A549 (cell line): ENCODE measurements around the gene TMBIM1.

Experiments
- CEBPB ChIP-seq, 2 experiments: fragments of >200 bp in 1 of 2; sonication (Bioruptor Twin) in 1 of 2; formaldehyde crosslinking in 1 of 2; IDR thresholded peaks; 2 replicates each; pipeline ENCODE4 v1.6.1; 2012 to 2016
- EP300 ChIP-seq, 2 experiments: fragments of >200 bp; sonication (Bioruptor Twin); formaldehyde crosslinking; IDR thresholded peaks; 2 replicates in 1 of 2; 3 replicates in 1 of 2; pipeline ENCODE4 v1.6.1; 2016 to 2017
- FOXS1 ChIP-seq: fragments of 250-450 bp; sonication (Bioruptor Pico); IDR thresholded peaks from 2 replicates; pipeline ENCODE4 v1.5.0; 2020; ENCODE audit warnings: mild to moderate bottlenecking, moderate library complexity
- HEYL ChIP-seq: fragments of 250-450 bp; sonication (Bioruptor Pico); IDR thresholded peaks from 2 replicates; pipeline ENCODE4 v1.8.0; 2021; ENCODE audit warnings: mild to moderate bottlenecking, moderate library complexity
- HOXA7 ChIP-seq: fragments of 250-450 bp; sonication (Bioruptor Pico); IDR thresholded peaks from 2 replicates; pipeline ENCODE4 v1.5.0; 2020; ENCODE audit warnings: mild to moderate bottlenecking, moderate library complexity
- JUNB ChIP-seq: fragments of >200 bp; sonication (Bioruptor Twin); formaldehyde crosslinking; IDR thresholded peaks from 2 replicates; pipeline ENCODE4 v1.6.1; 2016
- MAFK ChIP-seq: fragments of 450-650 bp; IDR thresholded peaks from 2 replicates; pipeline ENCODE4 v1.6.1; 2014; ENCODE audit not compliant: partially characterized antibody
- POLR2A ChIP-seq: IDR thresholded peaks from 2 replicates; pipeline ENCODE4 v1.6.1; 2012; ENCODE audit warnings: mild to moderate bottlenecking, low read length
- TF ChIP-seq, protein P1 (sequence below): fragments of >200 bp; sonication (Bioruptor Twin); formaldehyde crosslinking; IDR thresholded peaks from 3 replicates; pipeline ENCODE4 v1.5.1; 2016
- TF ChIP-seq, protein P2 (sequence below): fragments of 450-650 bp; IDR thresholded peaks from 2 replicates; pipeline ENCODE4 v1.6.1; 2014; ENCODE audit warnings: antibody characterized with exemption
- TF ChIP-seq, protein P3 (sequence below): IDR thresholded peaks from 2 replicates; pipeline ENCODE4 v1.6.1; 2012
- TF ChIP-seq, protein P4 (sequence below): IDR thresholded peaks from 2 replicates; pipeline ENCODE4 v1.6.1; 2012

DNA sequence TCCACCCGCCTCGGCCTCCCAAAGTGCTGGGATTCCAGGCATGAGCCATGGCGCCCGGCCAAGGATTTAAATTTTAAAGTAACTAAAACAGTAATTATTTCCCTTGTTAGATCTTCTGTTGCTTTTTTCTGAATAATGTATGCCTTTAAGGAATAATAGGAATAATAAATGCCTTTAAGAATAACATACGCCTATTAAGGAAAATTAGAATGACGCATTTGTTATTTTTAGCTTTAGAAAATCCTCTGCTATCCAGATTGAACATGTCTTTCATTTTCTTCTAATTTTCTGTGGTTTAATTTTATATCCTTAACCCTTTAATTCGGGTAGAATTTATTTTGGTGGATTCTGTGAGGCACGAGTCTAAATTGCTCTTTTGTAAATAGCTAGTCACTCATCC is 23.1 kb upstream of the TMBIM1 start:
- TF ChIP-seq CEBPB (IDR thresholded peaks at IDR 0.05) (no peak), EP300 (IDR thresholded peaks at IDR 0.05) (no peak), POLR2A (no peak), FOXS1 (CRISPR knock-in tag) (no peak), JUNB (no peak), HEYL (CRISPR knock-in tag) (no peak), HOXA7 (CRISPR knock-in tag) (no peak), MAFK (no peak)
- TF ChIP-seq, protein P1, sequence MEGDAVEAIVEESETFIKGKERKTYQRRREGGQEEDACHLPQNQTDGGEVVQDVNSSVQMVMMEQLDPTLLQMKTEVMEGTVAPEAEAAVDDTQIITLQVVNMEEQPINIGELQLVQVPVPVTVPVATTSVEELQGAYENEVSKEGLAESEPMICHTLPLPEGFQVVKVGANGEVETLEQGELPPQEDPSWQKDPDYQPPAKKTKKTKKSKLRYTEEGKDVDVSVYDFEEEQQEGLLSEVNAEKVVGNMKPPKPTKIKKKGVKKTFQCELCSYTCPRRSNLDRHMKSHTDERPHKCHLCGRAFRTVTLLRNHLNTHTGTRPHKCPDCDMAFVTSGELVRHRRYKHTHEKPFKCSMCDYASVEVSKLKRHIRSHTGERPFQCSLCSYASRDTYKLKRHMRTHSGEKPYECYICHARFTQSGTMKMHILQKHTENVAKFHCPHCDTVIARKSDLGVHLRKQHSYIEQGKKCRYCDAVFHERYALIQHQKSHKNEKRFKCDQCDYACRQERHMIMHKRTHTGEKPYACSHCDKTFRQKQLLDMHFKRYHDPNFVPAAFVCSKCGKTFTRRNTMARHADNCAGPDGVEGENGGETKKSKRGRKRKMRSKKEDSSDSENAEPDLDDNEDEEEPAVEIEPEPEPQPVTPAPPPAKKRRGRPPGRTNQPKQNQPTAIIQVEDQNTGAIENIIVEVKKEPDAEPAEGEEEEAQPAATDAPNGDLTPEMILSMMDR, result no peak
- TF ChIP-seq, protein P2, sequence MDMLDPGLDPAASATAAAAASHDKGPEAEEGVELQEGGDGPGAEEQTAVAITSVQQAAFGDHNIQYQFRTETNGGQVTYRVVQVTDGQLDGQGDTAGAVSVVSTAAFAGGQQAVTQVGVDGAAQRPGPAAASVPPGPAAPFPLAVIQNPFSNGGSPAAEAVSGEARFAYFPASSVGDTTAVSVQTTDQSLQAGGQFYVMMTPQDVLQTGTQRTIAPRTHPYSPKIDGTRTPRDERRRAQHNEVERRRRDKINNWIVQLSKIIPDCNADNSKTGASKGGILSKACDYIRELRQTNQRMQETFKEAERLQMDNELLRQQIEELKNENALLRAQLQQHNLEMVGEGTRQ, result no peak
- TF ChIP-seq, protein P3, sequence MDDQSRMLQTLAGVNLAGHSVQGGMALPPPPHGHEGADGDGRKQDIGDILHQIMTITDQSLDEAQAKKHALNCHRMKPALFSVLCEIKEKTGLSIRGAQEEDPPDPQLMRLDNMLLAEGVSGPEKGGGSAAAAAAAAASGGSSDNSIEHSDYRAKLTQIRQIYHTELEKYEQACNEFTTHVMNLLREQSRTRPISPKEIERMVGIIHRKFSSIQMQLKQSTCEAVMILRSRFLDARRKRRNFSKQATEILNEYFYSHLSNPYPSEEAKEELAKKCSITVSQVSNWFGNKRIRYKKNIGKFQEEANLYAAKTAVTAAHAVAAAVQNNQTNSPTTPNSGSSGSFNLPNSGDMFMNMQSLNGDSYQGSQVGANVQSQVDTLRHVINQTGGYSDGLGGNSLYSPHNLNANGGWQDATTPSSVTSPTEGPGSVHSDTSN, result no peak
- TF ChIP-seq, protein P4, sequence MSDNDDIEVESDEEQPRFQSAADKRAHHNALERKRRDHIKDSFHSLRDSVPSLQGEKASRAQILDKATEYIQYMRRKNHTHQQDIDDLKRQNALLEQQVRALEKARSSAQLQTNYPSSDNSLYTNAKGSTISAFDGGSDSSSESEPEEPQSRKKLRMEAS, result no peak
